KMS-11 (cell line): Measurements from ENCODE around the gene SCRN1.

ENCODE experiments used
- H2AFZ ChIP-seq: fragments of 200-600 bp; sonication (generic); 2 replicates; pipeline ENCODE4 v1.6.1; 2016; ENCODE audit warnings: antibody characterized with exemption, mixed run types, low read depth
- H3K27ac ChIP-seq: fragments of 200-600 bp; sonication (generic); 2 replicates; pipeline ENCODE4 v1.6.1; 2016; ENCODE audit warnings: mild to moderate bottlenecking, mixed run types
- H3K27me3 ChIP-seq: fragments of 200-600 bp; sonication (generic); 2 replicates; pipeline ENCODE4 v1.6.1; 2017; ENCODE audit warnings: mild to moderate bottlenecking, low read depth, mixed run types, moderate library complexity; ENCODE audit not compliant: insufficient read depth
- H3K36me3 ChIP-seq: fragments of 200-600 bp; sonication (generic); 2 replicates; pipeline ENCODE4 v1.6.1; 2017; ENCODE audit warnings: mild to moderate bottlenecking, mixed run types; ENCODE audit not compliant: insufficient read depth
- H3K4me1 ChIP-seq: fragments of 200-600 bp; sonication (generic); 2 replicates; pipeline ENCODE4 v1.6.1; 2016; ENCODE audit warnings: mild to moderate bottlenecking, low read depth, mixed run types; ENCODE audit not compliant: poor library complexity, severe bottlenecking
- H3K4me2 ChIP-seq: fragments of 200-600 bp; sonication (generic); 2 replicates; pipeline ENCODE4 v1.7.0; 2016; ENCODE audit warnings: mild to moderate bottlenecking, mixed run types
- H3K4me3 ChIP-seq: fragments of 200-600 bp; sonication (generic); IDR thresholded peaks from 2 replicates; pipeline ENCODE4 v1.6.1; 2017; ENCODE audit warnings: low read depth, low read length, mixed read lengths; ENCODE audit not compliant: insufficient read depth
- H3K79me2 ChIP-seq: fragments of 200-600 bp; sonication (generic); 2 replicates; pipeline ENCODE4 v1.6.1; 2016; ENCODE audit warnings: low read depth, mixed run types; ENCODE audit not compliant: insufficient read depth
- H3K9ac ChIP-seq: fragments of 200-600 bp; sonication (generic); 2 replicates; pipeline ENCODE4 v1.6.1; 2016; ENCODE audit warnings: mild to moderate bottlenecking, mixed run types
- H4K20me1 ChIP-seq: fragments of 200-600 bp; sonication (generic); 2 replicates; pipeline ENCODE4 v1.6.1; 2016; ENCODE audit warnings: mild to moderate bottlenecking, mixed run types; ENCODE audit not compliant: insufficient read depth
- CTCF ChIP-seq: fragments of 200-600 bp; sonication (generic); conservative IDR thresholded peaks from 2 replicates; pipeline ENCODE4 v1.6.1; 2017; ENCODE audit warnings: low read depth, mild to moderate bottlenecking, antibody characterized with exemption, low read length, moderate library complexity, mixed read lengths

The SCRN1 gene

GRCh38 chr7:29878081-29878688 is 111.4 kb downstream of the SCRN1 start:
- Histone ChIP-seq H3K4me1 (peaks cover 20% of the 10 kb centered on the region), H4K20me1 (no peaks in the 10 kb centered on the region), H3K9ac (no peak overlapping the region), H3K27me3 (no peaks in the 10 kb centered on the region), H3K79me2 (no peaks in the 10 kb centered on the region), H3K4me3 (no peak overlapping the region), H2AFZ (no peak overlapping the region), H3K4me2 (no peak overlapping the region), H3K27ac (no peak overlapping the region), H3K36me3 (no peaks in the 10 kb centered on the region)
- TF ChIP-seq CTCF = peak; percentile 75

DNA sequence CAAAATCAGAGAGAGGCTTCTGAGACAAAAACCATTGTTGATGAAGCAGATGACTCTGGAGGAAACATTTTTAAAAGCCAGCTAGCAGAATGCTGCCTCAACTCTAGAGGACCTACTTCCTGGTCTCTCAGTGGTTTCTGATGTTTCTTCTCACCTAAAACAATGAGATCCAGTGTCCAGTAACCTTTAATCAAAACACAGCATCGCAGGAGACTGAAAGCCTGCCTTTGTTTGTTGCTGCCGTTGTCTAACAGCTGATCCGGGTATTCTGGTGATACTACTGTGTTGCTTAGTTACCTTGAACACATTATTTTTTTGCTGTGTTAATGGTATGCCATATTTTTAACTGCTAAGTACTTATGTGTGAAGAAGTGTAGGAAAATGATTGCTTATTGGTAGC is 112.4 kb downstream of the SCRN1 start:
- TF ChIP-seq CTCF = no peak
- no peaks in the 10 kb centered on the region for H3K79me2 ChIP-seq
- no peak overlapping the region for H3K4me3 ChIP-seq
- H4K20me1 ChIP-seq = no peaks in the 10 kb centered on the region
- H2AFZ ChIP-seq = no peak overlapping the region
- no peaks in the 10 kb centered on the region for H3K27me3 ChIP-seq
- peaks cover 27% of the 10 kb centered on the region for H3K4me1 ChIP-seq
- H3K9ac ChIP-seq = no peak overlapping the region
- H3K27ac ChIP-seq = no peak overlapping the region
- no peak overlapping the region for H3K4me2 ChIP-seq
- no peaks in the 10 kb centered on the region for H3K36me3 ChIP-seq

DNA sequence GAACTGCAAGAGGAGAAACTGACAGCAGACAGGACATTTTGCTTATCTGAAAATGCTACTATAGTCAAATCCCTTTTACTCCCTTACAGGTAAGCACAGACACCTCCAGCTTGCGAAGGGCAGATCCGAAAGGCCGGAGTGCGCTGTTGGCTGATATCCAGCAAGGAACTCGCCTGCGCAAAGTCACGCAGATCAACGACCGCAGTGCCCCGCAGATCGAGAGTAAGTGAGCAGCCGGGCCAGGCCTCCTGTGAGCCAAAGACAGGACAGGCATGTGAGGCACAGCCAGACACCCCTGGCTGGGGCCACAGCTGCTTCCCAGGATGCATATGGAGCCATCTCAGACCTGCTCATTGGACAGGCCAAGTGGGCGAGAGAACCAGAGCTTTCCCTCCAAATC is 113.9 kb downstream of the SCRN1 start:
- TF ChIP-seq CTCF = no peak
- H2AFZ ChIP-seq = no peak overlapping the region
- H3K36me3 ChIP-seq = no peaks in the 10 kb centered on the region
- H3K79me2 ChIP-seq = no peaks in the 10 kb centered on the region
- H3K27me3 ChIP-seq = no peaks in the 10 kb centered on the region
- H4K20me1 ChIP-seq = no peaks in the 10 kb centered on the region
- peaks cover 34% of the 10 kb centered on the region for H3K4me1 ChIP-seq
- H3K4me2 ChIP-seq = no peak overlapping the region
- no peak overlapping the region for H3K4me3 ChIP-seq
- H3K27ac ChIP-seq = no peak overlapping the region
- no peak overlapping the region for H3K9ac ChIP-seq

DNA sequence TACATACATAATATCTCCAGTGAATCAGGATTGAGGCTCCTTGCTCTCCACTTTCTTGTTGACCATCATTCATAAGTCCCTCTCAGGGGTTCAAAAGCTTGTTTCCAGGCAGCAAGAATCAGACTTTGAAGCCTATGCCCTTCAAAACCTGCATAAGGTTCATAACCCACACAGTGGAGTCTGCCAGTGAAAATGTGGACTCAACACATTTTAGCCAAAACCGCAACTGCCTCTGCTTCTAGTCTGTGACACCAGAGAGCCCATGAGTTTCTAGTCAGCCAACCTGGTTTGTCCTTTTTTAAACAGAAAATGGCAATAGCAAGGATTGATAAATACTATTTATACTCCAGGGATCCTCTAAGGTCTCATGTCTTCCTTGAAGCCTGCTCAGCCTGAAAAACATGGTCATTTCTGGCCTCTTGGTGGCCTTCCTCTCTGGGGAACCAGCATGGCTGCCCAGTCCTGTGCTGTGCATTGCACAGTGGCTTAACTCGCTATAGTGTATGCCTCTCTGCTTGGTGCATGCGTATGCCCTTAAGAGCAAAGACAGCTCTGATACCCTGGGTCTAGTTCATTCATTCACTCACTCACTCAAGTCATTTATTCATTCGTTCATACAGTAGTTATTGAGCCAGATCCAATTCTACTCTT is 115.8 kb downstream of the SCRN1 start:
- no peaks in the 10 kb centered on the region for H3K79me2 ChIP-seq
- no peaks in the 10 kb centered on the region for H3K36me3 ChIP-seq
- peak overlapping the region; percentile 64 for H2AFZ ChIP-seq
- H3K27ac ChIP-seq = peak overlapping the region; percentile 70
- no peak overlapping the region for H3K4me3 ChIP-seq
- peak overlapping the region; percentile 25; the same call in 1 of the 2 replicates for H3K9ac ChIP-seq
- H3K27me3 ChIP-seq = no peaks in the 10 kb centered on the region
- H4K20me1 ChIP-seq = no peaks in the 10 kb centered on the region
- no peak for TF ChIP-seq CTCF
- H3K4me2 ChIP-seq = peak overlapping the region; percentile 73
- H3K4me1 ChIP-seq = peaks cover 34% of the 10 kb centered on the region
